Ramos (cell line): Measurements from ENCODE around the gene RRAS.

Experiments used
- in situ Hi-C: fragments of 300-500 bp; cut with MboI; formaldehyde crosslinking; loops from one replicate; pipeline ENCODE4 v1.14.3; 2022; ENCODE audit warnings: low sequenced_read_pairs; ENCODE audit not compliant: unreplicated experiment

The RRAS gene

DNA sequence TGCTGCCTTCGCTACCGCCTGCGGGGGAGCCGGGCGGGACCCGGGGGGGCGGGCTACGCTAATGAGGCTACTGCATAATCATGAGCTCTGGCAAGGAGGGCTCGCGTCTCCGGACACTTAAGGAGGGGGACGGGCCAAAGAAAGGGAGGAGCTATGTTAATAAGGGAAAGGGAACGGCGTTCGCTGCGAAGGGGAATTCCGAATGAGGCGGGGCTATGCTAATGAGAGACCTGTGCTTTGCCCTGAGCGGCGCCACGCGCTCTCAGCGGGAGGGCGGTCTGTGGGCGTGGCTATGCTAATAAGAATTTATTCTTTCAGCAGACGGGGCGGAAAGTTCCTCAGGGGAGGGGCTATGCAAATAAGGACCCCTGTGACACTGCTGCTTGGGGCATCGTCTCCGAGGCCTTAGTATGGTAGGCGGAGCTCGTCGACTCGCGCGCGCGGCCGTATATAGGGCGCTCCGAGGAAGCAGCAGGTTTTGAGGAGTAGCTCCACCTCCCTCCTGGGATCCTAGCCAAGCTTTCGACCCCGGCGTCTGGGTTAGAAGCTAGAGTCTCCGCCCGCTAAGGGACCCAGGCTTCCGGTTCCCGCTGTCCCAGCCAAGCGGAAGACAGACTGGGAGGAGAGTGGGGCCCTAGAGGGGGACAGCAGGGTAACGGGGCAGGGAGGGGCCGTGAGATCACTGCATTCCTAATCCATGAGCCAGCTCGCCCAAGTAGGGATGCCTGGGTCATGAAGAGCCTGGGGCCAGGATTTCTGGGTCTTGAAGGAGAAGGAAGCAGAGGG, at the start of gene RRAS:
RRAS (minus strand) TSS at position 31 of the 786 bp plus-strand sequence. CDS start 45 bp downstream, outside the sequence.
- in situ Hi-C loops = no loop called here

DNA sequence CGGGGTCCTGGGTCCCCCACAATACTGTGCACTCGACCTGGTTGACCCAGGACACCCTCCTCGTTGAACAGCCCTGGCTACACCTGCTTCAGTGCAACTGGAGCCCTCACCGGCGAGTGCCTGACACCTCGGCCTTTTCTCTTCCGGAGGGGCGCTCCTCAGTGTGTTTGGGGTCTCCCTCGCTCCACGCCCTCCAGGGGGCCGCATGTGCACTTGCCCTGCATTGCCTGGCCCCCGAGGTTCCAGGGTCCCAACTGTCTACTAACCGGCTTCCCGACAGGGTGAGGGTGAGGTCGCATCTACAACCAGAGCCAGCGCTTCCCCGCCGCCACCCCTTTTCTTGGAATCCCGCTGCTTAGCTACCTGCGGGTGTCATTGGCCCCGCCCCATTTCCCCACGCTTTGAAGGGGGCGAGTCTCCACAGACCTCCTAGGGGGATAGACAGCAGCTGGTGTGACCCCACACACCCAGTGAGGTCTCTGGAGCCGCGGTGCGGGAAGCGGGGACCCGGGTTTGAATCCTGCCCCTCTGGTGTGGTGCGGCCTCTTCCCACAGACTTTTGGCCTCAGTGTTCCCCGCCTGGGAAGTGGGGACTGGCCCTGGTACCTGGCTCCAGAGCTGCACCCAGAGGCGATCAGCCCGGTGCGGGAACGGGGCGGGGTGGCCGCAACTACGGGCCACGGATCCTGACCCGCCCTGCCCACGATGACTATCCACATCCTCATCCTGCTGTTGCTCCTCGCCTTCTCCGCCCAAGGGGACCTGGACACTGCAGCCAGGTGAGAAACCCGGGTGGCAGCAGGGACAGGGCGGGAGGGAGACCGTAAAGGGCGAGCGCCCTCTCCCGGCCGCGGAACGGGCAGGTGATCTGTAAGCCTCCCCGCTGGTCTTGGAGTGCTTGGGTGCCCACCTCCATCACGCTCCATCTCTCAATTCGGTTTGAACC, 49.5 kb upstream of the RRAS start, which contains the start of gene ADM5:
ADM5 (plus strand) TSS at position 462 of the 946 bp plus-strand sequence; CDS start at position 706, 244 bp downstream.
- in situ Hi-C loops = no loop called here

DNA sequence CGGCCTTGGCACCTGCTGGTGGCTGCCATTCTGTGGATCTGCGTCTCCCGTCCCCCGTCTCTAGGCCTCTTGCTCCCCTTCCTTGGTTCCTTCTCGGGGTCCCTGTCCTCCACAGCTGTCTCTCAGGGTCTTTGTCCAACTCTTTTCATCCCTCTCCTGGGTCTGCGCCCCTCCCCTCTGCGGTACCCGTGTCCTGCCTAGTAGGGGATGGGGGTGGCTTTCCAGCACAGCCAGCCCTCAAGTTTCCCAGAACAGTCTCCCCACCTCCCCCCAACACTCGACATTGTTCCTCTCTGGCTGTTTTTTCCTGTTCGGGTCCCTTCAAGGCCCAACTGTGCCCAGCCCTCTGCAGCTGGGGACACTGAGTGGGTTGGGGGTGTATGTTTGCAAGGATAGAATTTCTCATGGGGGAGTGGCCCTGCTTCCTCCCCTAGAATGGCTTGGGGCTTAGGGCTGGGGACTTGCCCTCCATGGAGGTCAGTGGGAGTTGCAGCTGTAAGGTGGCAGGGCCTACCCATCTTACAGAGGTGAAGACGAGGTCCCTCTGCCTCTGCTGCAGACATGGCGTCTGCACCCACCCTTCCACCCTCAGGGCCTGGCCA, 48.7 kb upstream of the RRAS start:
- in situ Hi-C loops = no loop called here

DNA sequence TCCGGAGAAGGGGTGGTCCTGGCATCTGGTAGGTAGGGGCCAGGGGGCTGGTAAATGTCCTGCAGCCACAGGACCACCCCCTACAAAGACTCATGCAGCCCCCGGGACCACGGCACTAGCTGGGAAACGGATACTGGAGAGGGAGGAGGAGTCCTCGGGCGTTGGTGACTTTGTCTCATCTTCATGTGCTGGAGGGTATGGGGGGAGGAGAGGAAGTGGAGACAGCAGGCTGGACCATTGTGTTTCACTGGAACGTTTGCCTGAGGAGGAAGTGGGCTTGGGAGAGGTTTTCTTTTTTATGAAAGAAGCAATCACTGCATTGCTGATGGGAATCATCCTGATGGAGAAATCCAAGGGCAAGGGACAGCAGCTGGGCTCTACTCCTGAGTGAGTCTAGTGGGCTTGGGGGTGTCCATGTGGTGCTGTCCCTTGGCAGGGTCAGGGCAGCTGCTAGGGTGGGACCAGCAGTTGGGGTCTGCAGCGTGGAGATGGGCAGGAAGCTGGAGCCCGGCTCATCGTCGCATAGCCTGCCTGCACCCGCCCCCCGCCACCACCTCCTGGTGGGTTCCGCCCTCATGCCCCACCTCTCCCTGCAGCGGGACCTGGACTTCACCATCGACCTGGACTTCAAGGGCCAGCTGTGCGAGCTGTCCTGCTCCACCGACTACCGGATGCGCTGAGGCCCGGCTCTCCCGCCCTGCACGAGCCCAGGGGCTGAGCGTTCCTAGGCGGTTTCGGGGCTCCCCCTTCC, 47.8 kb upstream of the RRAS start:
- in situ Hi-C loops = no loop called here

DNA sequence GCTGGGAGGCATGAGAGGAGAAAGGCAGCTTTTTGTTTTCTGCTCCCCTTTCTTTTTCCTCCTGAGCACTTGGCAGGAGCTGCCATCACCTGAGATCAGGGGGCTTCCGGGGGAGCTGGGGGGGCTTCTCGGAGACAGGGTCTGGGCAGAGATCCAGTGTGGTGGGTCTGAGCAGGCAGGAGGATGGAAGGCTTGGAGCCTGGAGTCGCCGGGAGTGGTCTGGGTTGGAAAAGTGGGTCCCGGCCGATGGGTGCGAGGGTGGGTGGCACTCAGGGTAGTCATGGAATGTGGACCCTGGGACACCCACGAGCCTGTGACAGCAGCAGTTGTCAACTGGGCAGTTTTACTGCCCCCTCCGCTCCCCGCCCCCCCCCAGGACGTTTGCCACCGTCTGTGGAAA, 47.2 kb upstream of the RRAS start:
- in situ Hi-C loops = no loop called here

DNA sequence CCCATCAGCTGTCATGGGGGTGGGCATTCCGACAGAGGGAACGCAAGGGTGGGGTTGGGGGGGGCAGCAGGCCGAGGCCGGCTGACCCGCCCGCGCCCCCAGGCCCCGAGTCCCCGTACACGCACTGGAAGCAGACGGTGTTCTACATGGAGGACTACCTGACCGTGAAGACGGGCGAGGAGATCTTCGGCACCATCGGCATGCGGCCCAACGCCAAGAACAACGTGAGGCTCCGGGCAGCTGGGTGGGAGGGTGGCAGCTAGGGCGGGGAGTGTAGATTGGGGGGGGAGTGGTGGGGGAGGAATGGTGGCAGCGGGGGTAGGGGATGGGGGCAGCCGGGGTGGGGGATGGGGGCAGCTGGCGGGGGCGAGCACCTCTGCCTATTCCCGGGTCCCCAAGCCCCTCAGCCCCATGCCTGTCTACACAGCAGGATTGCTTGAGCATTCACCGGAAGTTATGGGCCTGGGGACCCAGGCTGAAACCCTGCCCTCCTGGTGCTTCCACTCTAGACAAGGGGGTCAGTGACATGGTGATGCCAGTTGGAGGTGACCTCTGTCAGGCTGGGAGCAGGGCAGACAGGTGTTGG, 46.7 kb upstream of the RRAS start:
- in situ Hi-C loops = no loop called here

DNA sequence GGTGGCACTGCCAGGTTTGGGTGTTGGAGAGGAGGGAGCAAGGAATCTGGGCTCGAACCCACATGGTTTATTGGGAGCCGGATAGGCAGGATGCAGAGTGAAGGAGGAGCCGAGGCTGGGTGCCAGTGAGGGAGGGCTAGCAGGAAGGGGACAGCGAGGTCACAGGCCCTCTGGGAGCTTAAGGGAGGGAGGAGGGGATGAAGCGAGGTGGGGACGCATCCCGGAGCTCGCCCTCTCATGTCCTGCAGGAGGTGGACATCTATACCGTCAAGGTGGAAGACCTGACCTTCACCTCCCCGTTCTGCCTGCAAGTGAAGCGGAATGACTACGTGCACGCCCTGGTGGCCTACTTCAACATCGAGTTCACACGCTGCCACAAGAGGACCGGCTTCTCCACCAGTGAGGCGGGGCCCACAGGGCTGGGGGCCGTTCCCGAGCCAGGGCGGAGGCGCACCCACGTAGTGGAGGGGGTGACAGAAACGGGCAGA, 45.9 kb upstream of the RRAS start:
- in situ Hi-C loops = no loop called here

DNA sequence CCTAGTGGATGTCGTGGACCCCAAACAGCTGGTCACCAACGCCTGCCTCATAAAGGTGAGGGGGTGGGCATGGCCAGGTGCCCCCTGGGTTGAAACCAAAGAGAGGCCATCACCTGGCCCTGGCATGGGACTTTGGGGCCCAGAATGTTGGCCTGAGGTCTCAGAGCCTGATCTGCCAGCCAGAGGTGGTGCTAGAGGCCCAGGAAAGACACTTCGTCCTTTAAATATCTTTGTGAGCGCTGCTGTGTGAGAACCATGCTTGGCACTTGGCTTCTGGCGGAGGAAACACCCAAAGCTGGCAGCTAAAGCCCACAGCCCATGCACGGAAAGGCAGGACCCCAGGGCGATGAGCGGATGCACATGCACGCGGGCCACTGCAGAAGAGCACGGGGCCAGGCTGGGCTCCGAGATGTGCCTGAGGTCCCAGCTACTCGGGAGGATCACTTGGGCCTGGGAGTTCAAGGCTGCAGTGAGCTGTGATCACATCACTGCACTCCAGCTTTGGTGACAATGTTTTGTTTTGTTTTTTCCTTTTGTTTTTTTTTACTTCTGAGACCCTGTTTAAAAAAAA, 45.1 kb upstream of the RRAS start:
- in situ Hi-C loops = no loop called here

DNA sequence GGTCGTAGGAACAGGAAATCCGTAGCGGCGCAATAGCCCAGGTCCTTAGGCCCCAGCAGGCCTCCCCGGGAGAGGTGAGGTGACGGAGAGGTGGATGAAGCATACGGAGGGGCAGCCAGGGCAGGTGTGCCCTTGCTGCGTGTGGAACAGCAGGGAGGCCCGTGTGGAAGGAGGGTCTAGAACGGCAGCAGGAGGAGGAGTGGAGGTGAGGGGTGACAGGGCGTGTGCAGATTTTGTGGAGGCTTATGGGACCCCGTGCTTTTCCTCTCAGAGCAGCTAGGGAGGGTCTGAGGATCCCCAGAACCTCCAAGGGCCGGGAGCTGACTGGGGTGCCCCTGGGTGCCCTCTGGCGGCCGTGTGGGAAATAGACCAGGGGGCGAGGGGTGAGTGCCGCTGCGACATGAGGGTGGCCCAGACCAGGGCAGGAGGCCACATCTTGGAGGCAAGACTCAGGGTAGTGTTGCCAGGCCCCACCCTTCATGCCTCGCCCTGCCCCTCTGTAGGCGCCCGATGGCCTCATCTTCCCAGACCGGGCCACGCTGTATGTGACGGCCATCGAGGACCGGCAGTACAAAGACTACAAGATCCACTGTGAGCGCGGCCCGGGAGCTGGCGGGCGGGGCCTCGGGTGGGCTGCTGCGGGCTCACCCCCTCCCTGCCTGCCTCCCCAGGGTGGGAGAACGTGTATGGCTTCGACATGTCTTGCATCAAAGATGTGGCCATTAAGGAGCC, 44.5 kb upstream of the RRAS start:
- in situ Hi-C loops = no loop called here

DNA sequence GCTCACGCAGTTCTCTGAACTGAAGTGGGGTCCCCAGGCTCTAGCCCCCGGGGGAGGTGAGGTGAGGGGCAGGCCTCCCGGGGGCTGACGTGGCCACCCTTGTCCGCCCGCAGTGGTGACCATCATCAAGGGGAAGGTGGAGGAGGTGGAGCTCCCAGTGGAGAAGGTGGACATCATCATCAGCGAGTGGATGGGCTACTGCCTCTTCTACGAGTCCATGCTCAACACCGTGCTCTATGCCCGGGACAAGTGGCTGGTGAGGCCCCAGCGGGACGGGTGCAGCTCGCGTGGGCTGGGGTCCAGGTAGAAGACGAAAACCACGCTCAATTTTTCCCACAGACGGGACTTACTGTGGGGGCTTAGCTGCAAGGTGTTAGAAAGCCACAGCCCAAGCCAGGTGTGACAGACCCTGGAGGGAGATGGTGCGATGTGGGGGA, 43.9 kb upstream of the RRAS start:
- in situ Hi-C loops = no loop called here

DNA sequence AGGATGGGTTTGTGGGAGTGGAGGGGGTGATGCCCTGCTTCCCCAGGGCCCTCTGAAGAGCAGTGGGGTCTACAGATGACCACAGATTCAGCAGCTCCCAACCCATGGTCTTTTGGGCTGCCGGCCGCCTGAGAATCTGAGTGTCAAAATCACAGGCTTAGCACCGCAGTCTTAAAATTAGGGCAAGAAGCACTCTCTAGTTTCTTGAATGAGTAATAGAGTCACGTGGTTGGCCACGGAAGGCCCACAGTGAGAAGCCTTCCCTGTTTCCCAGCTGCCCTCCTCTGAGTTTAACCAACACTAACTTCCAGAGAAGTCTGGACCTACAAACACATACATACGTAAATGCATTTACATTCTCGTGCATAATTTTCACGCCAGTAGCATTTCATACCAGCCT, 42.3 kb upstream of the RRAS start:
- in situ Hi-C loops = no loop called here

DNA sequence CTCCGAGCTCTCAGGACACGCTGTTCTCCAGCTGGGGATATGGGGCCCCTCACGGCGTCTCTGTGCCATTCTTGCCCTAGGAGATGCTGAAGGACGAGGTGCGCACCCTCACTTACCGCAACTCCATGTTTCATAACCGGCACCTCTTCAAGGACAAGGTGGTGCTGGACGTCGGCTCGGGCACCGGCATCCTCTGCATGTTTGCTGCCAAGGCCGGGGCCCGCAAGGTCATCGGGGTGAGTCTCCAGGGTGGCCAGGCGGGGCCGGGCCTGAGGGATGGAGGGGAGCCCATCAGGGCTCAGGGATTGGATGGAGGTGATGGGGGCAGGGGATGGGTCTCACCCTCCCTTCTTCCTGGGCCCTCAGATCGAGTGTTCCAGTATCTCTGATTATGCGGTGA, 41.9 kb upstream of the RRAS start:
- in situ Hi-C loops = no loop called here

DNA sequence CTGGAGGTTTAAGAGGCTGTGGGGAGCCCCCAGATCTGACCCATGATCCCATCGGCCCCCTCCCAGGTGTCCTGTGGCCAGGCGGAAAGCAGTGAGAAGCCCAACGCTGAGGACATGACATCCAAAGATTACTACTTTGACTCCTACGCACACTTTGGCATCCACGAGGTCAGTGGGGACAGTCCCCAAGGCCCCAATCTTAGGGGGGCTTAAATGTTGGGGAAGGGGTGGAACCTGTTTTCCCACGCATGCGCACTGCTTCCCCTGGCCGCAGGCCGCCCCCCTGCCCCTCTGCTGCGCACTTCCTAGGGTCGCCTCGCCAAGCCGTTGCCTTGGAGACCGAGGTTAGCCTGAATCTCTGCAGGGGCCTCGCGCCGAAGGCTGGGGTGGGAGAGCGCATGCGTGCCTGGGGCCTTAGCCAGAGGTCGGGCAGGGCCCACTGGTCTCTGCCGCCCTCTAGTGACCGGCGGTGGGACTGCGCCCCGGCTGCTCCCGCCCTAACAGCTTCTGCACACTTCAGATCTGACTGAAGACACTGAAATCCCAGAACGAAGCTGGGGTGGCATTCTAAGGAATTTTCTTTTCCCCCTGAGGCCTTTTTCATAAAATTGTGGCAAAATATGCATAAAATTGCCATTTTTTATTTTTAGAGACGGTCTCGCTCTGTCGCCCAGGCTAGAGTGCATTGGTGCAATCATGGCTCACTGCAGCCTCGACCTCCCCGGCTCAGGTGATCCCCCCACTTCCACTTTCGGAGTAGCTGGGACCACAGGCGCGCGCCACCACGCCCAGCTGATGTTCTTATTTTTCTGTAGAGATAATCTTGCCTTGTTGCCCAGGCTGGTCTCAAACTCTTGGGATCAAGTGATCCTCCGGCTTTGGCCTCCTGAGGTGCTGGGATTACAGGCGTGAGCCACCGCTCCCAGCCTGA, 40.7 kb upstream of the RRAS start:
- in situ Hi-C loops = no loop called here

DNA sequence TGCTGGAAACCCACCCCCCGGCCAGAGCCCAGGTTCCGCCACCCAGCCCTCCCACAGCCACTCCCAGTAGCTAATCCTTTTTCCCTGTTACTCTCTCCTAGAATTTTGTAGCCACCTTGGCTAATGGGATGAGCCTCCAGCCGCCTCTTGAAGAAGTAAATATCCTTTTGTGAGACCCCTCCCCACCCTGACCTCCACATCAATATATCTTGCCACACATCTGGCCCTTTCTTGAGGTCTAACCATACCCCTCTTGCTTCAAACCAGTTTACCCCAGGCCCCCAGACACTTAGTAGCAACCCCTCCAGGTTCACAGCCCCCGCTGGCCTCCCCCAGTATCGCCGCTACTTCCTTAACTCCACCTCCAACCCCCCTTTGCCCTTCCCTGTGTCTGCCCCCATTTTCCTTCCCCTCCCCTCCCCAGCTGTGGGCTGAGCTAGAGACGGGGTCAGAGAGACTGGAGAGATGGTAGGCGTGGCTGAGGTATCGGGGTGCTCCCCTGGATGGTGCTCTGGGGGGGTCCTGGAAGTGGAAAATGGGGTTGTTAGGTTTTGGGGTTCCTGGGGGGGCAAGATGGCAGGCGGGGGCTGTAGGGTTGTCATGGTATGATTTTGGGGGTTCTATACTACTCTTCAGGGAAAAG, 39.9 kb upstream of the RRAS start:
- in situ Hi-C loops = no loop called here

DNA sequence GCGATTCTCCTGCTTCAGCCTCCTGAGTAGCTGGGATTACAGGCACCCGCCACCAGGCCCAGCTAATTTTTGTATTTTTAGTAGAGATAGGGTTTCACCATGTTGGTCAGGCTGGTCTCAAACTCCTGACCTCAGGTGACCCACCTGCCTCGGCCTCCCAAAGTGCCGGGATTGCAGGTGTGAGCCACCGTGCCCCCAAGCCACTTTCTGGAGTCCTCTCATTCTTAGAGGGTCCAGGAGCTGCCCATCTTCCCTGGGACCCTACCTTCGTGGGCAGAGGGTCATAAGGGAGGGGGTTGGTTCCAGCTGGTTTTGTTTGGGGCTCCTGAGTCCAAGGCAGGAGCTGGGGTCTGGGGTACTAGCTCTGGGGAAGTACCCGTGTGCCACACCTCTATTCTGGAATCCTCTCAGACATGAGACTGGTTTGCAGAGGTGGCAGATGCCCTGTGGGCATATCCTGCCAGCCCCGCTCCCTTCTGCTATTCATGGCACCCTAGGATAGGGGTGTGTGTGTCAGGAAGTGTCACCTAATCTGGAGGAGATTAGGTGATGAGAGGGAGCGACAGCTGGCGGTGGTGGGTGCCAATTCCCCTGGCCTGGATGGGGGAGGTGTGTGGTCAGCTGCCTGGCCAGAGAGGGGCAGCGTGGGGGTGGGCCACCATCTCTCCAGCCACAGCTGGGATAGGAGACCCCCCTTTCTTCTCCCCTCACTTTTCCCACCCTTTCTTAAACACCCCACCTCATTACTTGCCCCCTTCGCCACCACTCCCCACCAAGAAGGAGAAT, 39.2 kb upstream of the RRAS start:
- in situ Hi-C loops = no loop called here
